DND-41 (cell line): ENCODE measurements around the gene NPM3.
A peak's percentile ranks its signal among the peaks of the same experiment; 100 is the strongest.
"Not testable (repeated sequence)": the region's sequence is repeated elsewhere in the genome, so short reads cannot be mapped to it uniquely, and the experiment has no call there.

Experiments
- ATAC-seq: fragments of 200-7000 bp; cut with Tn5 transposase; 3 replicates; pipeline ENCODE4 v1.9.1; 2021; ENCODE audit warnings: low read depth; ENCODE audit not compliant: insufficient read depth
- DNase-seq: peaks from one replicate; pipeline ENCODE4 v3.0.0-alpha.2; 2020
- H2AFZ ChIP-seq: 2 replicates; pipeline ENCODE4 v1.6.0; 2012; ENCODE audit warnings: low read depth, low read length
- H3K27ac ChIP-seq: 2 replicates; pipeline ENCODE4 v1.5.1; 2012; ENCODE audit warnings: low read length, inconsistent platforms
- H3K27me3 ChIP-seq: fragments of 200-600 bp; sonication (generic); 2 replicates; pipeline ENCODE4 v1.6.0; 2012; ENCODE audit warnings: low read length, mild to moderate bottlenecking, inconsistent platforms; ENCODE audit not compliant: insufficient read depth, poor library complexity
- H3K36me3 ChIP-seq: 2 replicates; pipeline ENCODE4 v1.5.1; 2012; ENCODE audit warnings: low read length, inconsistent platforms; ENCODE audit not compliant: insufficient read depth
- H3K4me1 ChIP-seq: 2 replicates; pipeline ENCODE4 v1.5.1; 2012; ENCODE audit warnings: mild to moderate bottlenecking, low read length; ENCODE audit not compliant: insufficient read depth
- H3K4me2 ChIP-seq: 2 replicates; pipeline ENCODE4 v1.6.0; 2012; ENCODE audit warnings: mild to moderate bottlenecking, moderate library complexity, low read length, inconsistent platforms; ENCODE audit not compliant: insufficient read depth
- H3K4me3 ChIP-seq, 2 experiments: fragments of 200-600 bp in 1 of 2; shearing (Covaris generic) in 1 of 2; 2 replicates each; pipeline ENCODE4 v1.5.1; 2012 to 2016; ENCODE audit warnings: inconsistent platforms in 2 of 2, low read length in 2 of 2, mild to moderate bottlenecking in 2 of 2, low read depth in 1 of 2, moderate library complexity in 1 of 2
- H3K79me2 ChIP-seq: 2 replicates; pipeline ENCODE4 v1.6.0; 2012; ENCODE audit warnings: low read length, inconsistent platforms; ENCODE audit not compliant: insufficient read depth
- H3K9ac ChIP-seq: 2 replicates; pipeline ENCODE4 v1.6.0; 2012; ENCODE audit warnings: low read depth, mild to moderate bottlenecking, inconsistent platforms, low read length, moderate library complexity
- H3K9me3 ChIP-seq: 2 replicates; pipeline ENCODE4 v1.5.1; 2012; ENCODE audit warnings: low read length, moderate library complexity, mild to moderate bottlenecking, inconsistent platforms; ENCODE audit not compliant: insufficient read depth, severe bottlenecking
- H4K20me1 ChIP-seq: 2 replicates; pipeline ENCODE4 v1.6.0; 2012; ENCODE audit warnings: low read length; ENCODE audit not compliant: insufficient read depth
- EZH2 ChIP-seq: IDR thresholded peaks from 3 replicates; pipeline ENCODE4 v1.6.1; 2012; ENCODE audit warnings: borderline replicate concordance, low read depth, mild to moderate bottlenecking, moderate library complexity, low read length, inconsistent platforms; ENCODE audit not compliant: severe bottlenecking
- TF ChIP-seq, protein P1 (sequence below): IDR thresholded peaks from 2 replicates; pipeline ENCODE4 v1.5.1; 2012; ENCODE audit warnings: borderline replicate concordance, low read length, moderate library complexity, mild to moderate bottlenecking; ENCODE audit not compliant: poor library complexity, severe bottlenecking; ENCODE audit errors: extremely low read depth

NPM3 gene

DNA sequence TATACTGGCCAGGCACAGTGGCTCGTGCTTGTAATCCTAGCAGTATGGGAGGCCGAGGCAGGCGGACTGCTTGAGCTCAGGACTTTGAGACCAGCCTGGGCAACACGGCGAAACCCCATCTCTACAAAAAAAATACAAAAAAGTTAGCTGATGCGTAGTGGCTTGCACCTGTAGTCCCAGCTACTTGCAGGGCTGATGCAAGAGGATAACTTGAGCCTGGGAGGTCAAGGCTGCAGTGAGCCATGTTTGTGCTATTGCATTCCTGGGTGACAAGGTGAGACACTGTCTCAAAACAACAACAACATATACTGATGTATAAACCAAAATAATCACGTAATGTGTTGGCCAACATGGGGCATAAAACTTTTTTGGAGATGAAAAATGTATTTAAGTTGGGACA lies 6.4 kb upstream of the NPM3 start:
- peaks cover 7% of the 10 kb centered on the region; the same call in 1 of the 2 replicates for H4K20me1 ChIP-seq
- 0 out of 2 replicates have a peak, but pooled peaks cover 2% of the 10 kb centered on the region for H3K79me2 ChIP-seq
- H3K4me3 ChIP-seq, result no peak overlapping the region
- H3K4me2 ChIP-seq, result no peak overlapping the region
- H3K27me3 ChIP-seq, result no peaks in the 10 kb centered on the region
- peaks cover 92% of the 10 kb centered on the region for H3K36me3 ChIP-seq
- peaks cover 2% of the 10 kb centered on the region; the same call in 1 of the 2 replicates for H3K4me1 ChIP-seq
- no peak overlapping the region for H2AFZ ChIP-seq
- no peak for ATAC-seq
- no peak overlapping the region for H3K9ac ChIP-seq
- TF ChIP-seq, protein P1, sequence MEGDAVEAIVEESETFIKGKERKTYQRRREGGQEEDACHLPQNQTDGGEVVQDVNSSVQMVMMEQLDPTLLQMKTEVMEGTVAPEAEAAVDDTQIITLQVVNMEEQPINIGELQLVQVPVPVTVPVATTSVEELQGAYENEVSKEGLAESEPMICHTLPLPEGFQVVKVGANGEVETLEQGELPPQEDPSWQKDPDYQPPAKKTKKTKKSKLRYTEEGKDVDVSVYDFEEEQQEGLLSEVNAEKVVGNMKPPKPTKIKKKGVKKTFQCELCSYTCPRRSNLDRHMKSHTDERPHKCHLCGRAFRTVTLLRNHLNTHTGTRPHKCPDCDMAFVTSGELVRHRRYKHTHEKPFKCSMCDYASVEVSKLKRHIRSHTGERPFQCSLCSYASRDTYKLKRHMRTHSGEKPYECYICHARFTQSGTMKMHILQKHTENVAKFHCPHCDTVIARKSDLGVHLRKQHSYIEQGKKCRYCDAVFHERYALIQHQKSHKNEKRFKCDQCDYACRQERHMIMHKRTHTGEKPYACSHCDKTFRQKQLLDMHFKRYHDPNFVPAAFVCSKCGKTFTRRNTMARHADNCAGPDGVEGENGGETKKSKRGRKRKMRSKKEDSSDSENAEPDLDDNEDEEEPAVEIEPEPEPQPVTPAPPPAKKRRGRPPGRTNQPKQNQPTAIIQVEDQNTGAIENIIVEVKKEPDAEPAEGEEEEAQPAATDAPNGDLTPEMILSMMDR, result no peak
- no peak for TF ChIP-seq EZH2
- no peak for DNase-seq
- H3K27ac ChIP-seq, result no peak overlapping the region
- no peaks in the 10 kb centered on the region for H3K9me3 ChIP-seq

DNA sequence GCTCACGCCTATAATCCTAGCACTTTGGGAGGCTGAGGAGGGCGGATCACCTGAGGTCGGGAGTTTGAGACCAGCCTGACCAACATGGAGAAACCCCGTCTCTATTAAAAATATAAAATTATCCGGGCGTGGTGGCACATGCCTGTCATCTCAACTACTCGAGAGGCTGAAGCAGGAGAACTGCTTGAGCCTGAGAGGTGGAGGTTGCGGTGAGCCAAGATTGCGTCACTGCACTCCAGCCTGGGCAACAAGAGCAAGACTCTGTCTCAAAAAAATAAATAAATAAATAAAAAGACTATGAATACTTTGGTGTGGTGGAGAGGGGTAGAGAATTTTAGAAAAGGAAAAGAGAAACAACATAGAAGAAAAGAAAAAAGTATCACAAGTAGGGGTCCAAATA lies 6.0 kb upstream of the NPM3 start:
- H3K4me2 ChIP-seq, H3K79me2 ChIP-seq, H3K4me1 ChIP-seq, H4K20me1 ChIP-seq, H3K9me3 ChIP-seq, H3K4me3 ChIP-seq, H3K9ac ChIP-seq, H3K27me3 ChIP-seq, ATAC-seq, H2AFZ ChIP-seq, DNase-seq, H3K27ac ChIP-seq: not testable (repeated sequence)
- H3K36me3 ChIP-seq, result peaks cover 89% of the 10 kb centered on the region

DNA sequence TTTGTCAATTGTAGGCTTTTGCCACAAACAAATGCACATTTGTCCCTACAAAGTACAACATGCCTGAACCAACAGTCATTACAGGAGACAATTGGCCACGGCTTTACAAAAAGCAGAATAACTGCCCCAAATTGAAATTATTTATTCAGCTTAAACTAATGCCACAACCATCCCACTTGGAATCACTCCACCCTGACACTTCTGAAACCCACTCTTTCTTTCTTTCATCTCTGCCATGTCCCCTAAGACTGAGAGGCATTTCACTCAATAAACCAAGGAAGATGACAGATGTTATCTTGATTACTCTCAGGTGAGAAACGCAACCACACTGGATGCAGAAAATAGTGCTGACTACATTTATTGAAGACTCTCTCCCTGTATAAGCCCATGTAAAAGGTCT lies 2.6 kb upstream of the NPM3 start:
- TF ChIP-seq, protein P1, result no peak
- no peak for TF ChIP-seq EZH2
- no peak for DNase-seq
- Histone ChIP-seq H2AFZ (no peak overlapping the region), H3K27ac (no peak overlapping the region), H3K9ac (no peak overlapping the region), H3K4me1 (peaks cover 36% of the 10 kb centered on the region), H3K9me3 (no peaks in the 10 kb centered on the region), H3K36me3 (peaks cover 66% of the 10 kb centered on the region), H3K4me3 (no peak overlapping the region), H4K20me1 (peaks cover 3% of the 10 kb centered on the region), H3K79me2 (peaks cover 17% of the 10 kb centered on the region), H3K27me3 (no peaks in the 10 kb centered on the region), H3K4me2 (no peak overlapping the region)
- ATAC-seq, result no peak

DNA sequence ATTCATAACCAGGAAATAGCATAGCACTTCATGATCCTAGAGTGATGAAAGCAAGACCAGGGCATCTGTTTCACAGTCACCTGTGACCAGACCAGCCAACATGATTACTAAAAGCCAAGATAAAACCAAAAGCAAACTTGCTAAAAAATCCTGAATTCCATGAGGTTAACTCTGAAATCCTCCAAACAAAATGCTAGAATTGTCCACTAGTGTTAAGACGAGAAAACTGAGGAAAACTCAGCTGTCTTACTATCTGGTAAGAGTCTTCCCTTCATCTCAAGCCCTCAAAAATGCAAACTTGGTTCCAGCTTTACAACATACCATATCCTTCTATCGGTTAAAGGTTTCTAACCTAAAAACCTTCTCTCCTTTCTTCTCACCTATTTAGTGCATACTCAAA lies 1.3 kb upstream of the NPM3 start:
- H4K20me1 ChIP-seq, result peaks cover 3% of the 10 kb centered on the region
- no peak overlapping the region for H3K27ac ChIP-seq

More for the DNA sequence above, 1.3 kb upstream of the NPM3 start:
- H3K4me3 ChIP-seq, result no peak overlapping the region
- peaks cover 64% of the 10 kb centered on the region for H3K36me3 ChIP-seq
- no peak for ATAC-seq
- H3K4me1 ChIP-seq, result peaks cover 39% of the 10 kb centered on the region
- H3K27me3 ChIP-seq, result no peaks in the 10 kb centered on the region
- peak overlapping the region; percentile 99 for H3K4me2 ChIP-seq
- no peak for TF ChIP-seq EZH2
- TF ChIP-seq, protein P1, result no peak
- no peak overlapping the region for H3K9ac ChIP-seq
- H3K79me2 ChIP-seq, result peaks cover 17% of the 10 kb centered on the region
- no peak for DNase-seq
- H2AFZ ChIP-seq, result no peak overlapping the region
- H3K9me3 ChIP-seq, result no peaks in the 10 kb centered on the region
